NCI-H2171 treated with DMSO at 0.1 percent for 48 hours (cell line): ENCODE results near the gene CYFIP1.
A peak's percentile ranks its signal among the peaks of the same experiment; 100 is the strongest.

Experiments used
- DNase-seq: peaks from one replicate; lab custom pipeline; 2025; lab: John Stamatoyannopoulos, UW

Gene CYFIP1

GRCh38 chr15:22918056-22918455, 62.1 kb downstream of the CYFIP1 start:
- DNase-seq = no peak

GRCh38 chr15:22917556-22917955, 62.6 kb downstream of the CYFIP1 start:
- no peak for DNase-seq

- DNase-seq = no peak
Observed at GRCh38 chr15:22916606-22917350, 63.4 kb downstream of the CYFIP1 start.

- DNase-seq = no peak
Observed at GRCh38 chr15:22915866-22916515, 64.2 kb downstream of the CYFIP1 start.

GRCh38 chr15:22913646-22914380, 66.4 kb downstream of the CYFIP1 start:
- DNase-seq = no peak

- DNase-seq = no peak
Observed at GRCh38 chr15:22912256-22912655, 67.9 kb downstream of the CYFIP1 start.

GRCh38 chr15:22911306-22911705, 68.9 kb downstream of the CYFIP1 start:
- no peak for DNase-seq

- no peak for DNase-seq
Observed at GRCh38 chr15:22908830-22909229, 71.3 kb downstream of the CYFIP1 start.

GRCh38 chr15:22907161-22907950, 72.8 kb downstream of the CYFIP1 start:
- no peak for DNase-seq

- peak; percentile 93 for DNase-seq
Observed at GRCh38 chr15:22904736-22905135, 75.4 kb downstream of the CYFIP1 start.

GRCh38 chr15:22903961-22904534, 76.1 kb downstream of the CYFIP1 start:
- DNase-seq = peak; percentile 84

GRCh38 chr15:22903427-22903826, 76.7 kb downstream of the CYFIP1 start:
- DNase-seq = no peak

GRCh38 chr15:22902981-22903380, 77.2 kb downstream of the CYFIP1 start:
- DNase-seq = no peak

- DNase-seq = peak; percentile 6
Observed at GRCh38 chr15:22902578-22902977, 77.6 kb downstream of the CYFIP1 start.

- peak; percentile 71 for DNase-seq
Observed at GRCh38 chr15:22902046-22902445, 78.1 kb downstream of the CYFIP1 start.

GRCh38 chr15:22895465-22896190, 84.5 kb downstream of the CYFIP1 start:
- no peak for DNase-seq

GRCh38 chr15:22893881-22894280, 86.3 kb downstream of the CYFIP1 start:
- DNase-seq = no peak

- DNase-seq = no peak
Observed at GRCh38 chr15:22893081-22893480, 87.1 kb downstream of the CYFIP1 start.

GRCh38 chr15:22892333-22892732, 87.8 kb downstream of the CYFIP1 start:
- no peak for DNase-seq

GRCh38 chr15:22891426-22892210, 88.5 kb downstream of the CYFIP1 start:
- no peak for DNase-seq
